WTC11 (cell line): ENCODE data around the gene IFT122. TPM values are rescaled to one million over a fixed set of nuclear protein-coding genes. Genes with fewer than 3 reads are reported as not detected.
"Not testable (repeated sequence)": the region's sequence is repeated elsewhere in the genome, so short reads cannot be mapped to it uniquely, and the experiment has no call there.

Source experiments
- ATAC-seq: fragments of 200-7000 bp; cut with Tn5 transposase; 2 replicates; pipeline ENCODE4 v1.10.0; 2021; ENCODE audit warnings: mild to moderate bottlenecking, moderate library complexity
- CTCF ChIA-PET: fragments of 300-600 bp; sonication (Branson Sonifier 250); formaldehyde crosslinking; loops from one replicate; lab custom pipeline; 2021; ENCODE audit warnings: antibody characterized with exemption; lab: Charles Lee
- POLR2A ChIA-PET: fragments of 350-600 bp; sonication (Branson Sonifier 250); formaldehyde crosslinking; loops from one replicate; lab custom pipeline; 2021; ENCODE audit warnings: antibody characterized with exemption; lab: Charles Lee
- DNase-seq: peaks from one replicate; pipeline ENCODE4 v3.0.0; 2021; ENCODE audit warnings: low spot score
- H3K27ac Mint-ChIP-seq: 2 replicates; pipeline ENCODE4 v1.8.0; 2021; ENCODE audit warnings: mixed read lengths
- H3K27me3 Mint-ChIP-seq: 2 replicates; pipeline ENCODE4 v1.8.0; 2021; ENCODE audit warnings: low read depth, mild to moderate bottlenecking, moderate library complexity, mixed read lengths
- H3K36me3 Mint-ChIP-seq: 2 replicates; pipeline ENCODE4 v1.8.0; 2021; ENCODE audit warnings: mixed read lengths
- H3K4me1 Mint-ChIP-seq: 2 replicates; pipeline ENCODE4 v1.8.0; 2022; ENCODE audit warnings: mixed read lengths
- H3K4me3 Mint-ChIP-seq: 2 replicates; pipeline ENCODE4 v1.8.0; 2021; ENCODE audit warnings: mild to moderate bottlenecking, moderate library complexity, mixed read lengths
- H3K9me3 Mint-ChIP-seq: 2 replicates; pipeline ENCODE4 v1.8.0; 2021; ENCODE audit warnings: mixed read lengths
- CBFB ChIP-seq: sonication (generic); formaldehyde crosslinking; IDR thresholded peaks from 2 replicates; pipeline ENCODE4 v1.8.1; 2022; ENCODE audit warnings: mild to moderate bottlenecking, low read depth, missing genetic modification reagents
- KAT7 ChIP-seq: sonication (generic); formaldehyde crosslinking; IDR thresholded peaks from 2 replicates; pipeline ENCODE4 v1.8.1; 2023; ENCODE audit warnings: missing genetic modification reagents, mild to moderate bottlenecking, borderline replicate concordance
- NFATC4 ChIP-seq: fragments of 250-450 bp; sonication (Bioruptor Pico); IDR thresholded peaks from 2 replicates; pipeline ENCODE4 v1.9.0; 2021; ENCODE audit warnings: mild to moderate bottlenecking
- NR3C1 ChIP-seq: sonication (generic); formaldehyde crosslinking; conservative IDR thresholded peaks from 2 replicates; pipeline ENCODE4 v1.8.1; 2023; ENCODE audit warnings: low read depth, mild to moderate bottlenecking, missing genetic modification reagents
- ZNF219 ChIP-seq: sonication (generic); formaldehyde crosslinking; IDR thresholded peaks from 2 replicates; pipeline ENCODE4 v1.8.0; 2023; ENCODE audit warnings: missing genetic modification reagents, mild to moderate bottlenecking, borderline replicate concordance
- ZNF232 ChIP-seq: sonication (generic); formaldehyde crosslinking; IDR thresholded peaks from 2 replicates; pipeline ENCODE4 v1.8.0; 2022; ENCODE audit warnings: mild to moderate bottlenecking, missing genetic modification reagents
- ZNF317 ChIP-seq: sonication (generic); formaldehyde crosslinking; IDR thresholded peaks from 2 replicates; pipeline ENCODE4 v1.8.1; 2023; ENCODE audit warnings: low read depth, mild to moderate bottlenecking, moderate library complexity, missing genetic modification reagents, borderline replicate concordance
- ZNF416 ChIP-seq: fragments of 250-450 bp; sonication (Bioruptor Pico); IDR thresholded peaks from 2 replicates; pipeline ENCODE4 v1.9.0; 2021; ENCODE audit warnings: mild to moderate bottlenecking, inconsistent platforms
- total RNA-seq: library from RNA; stranded (reverse); gene quantifications from 3 replicates; pipeline ENCODE4 v1.2.3, GENCODE V29; 2021
- TF ChIP-seq, protein P1 (sequence below): fragments of 200-600 bp; IDR thresholded peaks from 2 replicates; pipeline ENCODE4 v1.8.0; 2022; ENCODE audit warnings: antibody characterized with exemption
- TF ChIP-seq, protein P2 (sequence below): sonication (generic); formaldehyde crosslinking; IDR thresholded peaks from 2 replicates; pipeline ENCODE4 v1.8.1; 2023; ENCODE audit warnings: mild to moderate bottlenecking, missing genetic modification reagents, moderate library complexity
- TF ChIP-seq, protein P3 (sequence below): sonication (generic); formaldehyde crosslinking; IDR thresholded peaks from 2 replicates; pipeline ENCODE4 v1.8.0; 2022; ENCODE audit warnings: mild to moderate bottlenecking, missing genetic modification reagents
- TF ChIP-seq, protein P4 (sequence below): sonication (generic); formaldehyde crosslinking; IDR thresholded peaks from 2 replicates; pipeline ENCODE4 v1.8.1; 2022; ENCODE audit warnings: missing genetic modification reagents, borderline replicate concordance
- TF ChIP-seq, protein P5 (sequence below): sonication (generic); formaldehyde crosslinking; IDR thresholded peaks from 2 replicates; pipeline ENCODE4 v1.8.0; 2022; ENCODE audit warnings: mild to moderate bottlenecking, missing genetic modification reagents
- TF ChIP-seq, protein P6 (sequence below): fragments of 250-450 bp; sonication (Bioruptor Pico); IDR thresholded peaks from 2 replicates; pipeline ENCODE4 v1.9.0; 2021; ENCODE audit warnings: mild to moderate bottlenecking, borderline replicate concordance

The IFT122 gene
- total RNA-seq, 1 experiment from 2014 or later: 22.8 TPM

DNA sequence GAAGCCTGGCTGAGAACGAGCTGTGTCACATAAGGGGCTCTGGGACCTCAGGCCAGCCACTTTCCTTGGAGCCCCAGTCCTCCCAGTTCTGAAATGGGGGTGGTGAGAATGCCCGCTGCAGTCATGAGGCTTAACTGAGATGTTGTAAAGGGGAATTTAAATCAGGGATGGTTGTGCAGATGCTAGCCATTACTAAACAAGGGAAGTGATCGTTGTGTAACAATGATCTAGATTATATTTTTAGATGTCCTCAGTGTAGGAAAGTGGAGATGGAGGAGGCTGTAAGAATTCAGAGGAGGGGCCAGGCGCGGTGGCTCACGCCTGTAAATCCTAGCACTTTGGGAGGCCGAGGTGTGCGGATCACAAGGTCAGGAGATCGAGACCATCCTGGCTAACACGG, 49.2 kb downstream of the IFT122 start:
- H3K9me3 Mint-ChIP-seq, H3K36me3 Mint-ChIP-seq, ATAC-seq, DNase-seq, H3K27me3 Mint-ChIP-seq, H3K4me3 Mint-ChIP-seq: not testable (repeated sequence)
- Mint-ChIP-seq H3K4me1 (peaks cover 35% of the 10 kb centered on the region), H3K27ac (peak overlapping the region; percentile 14; the same call in 1 of the 2 replicates)
- ChIA-PET CTCF (interaction anchor here (0.7 to 2.3 kb wide), 18 partner anchors 14 to 453 kb away, joined by 3 to 84 read pairs (median 8); partner anchors contain the start of genes IFT122 and MBD4), POLR2A (interaction anchor here (0.7 kb wide), 1 partner anchor 25 kb away, joined by 3 read pairs; no protein-coding TSS in a partner anchor)

DNA sequence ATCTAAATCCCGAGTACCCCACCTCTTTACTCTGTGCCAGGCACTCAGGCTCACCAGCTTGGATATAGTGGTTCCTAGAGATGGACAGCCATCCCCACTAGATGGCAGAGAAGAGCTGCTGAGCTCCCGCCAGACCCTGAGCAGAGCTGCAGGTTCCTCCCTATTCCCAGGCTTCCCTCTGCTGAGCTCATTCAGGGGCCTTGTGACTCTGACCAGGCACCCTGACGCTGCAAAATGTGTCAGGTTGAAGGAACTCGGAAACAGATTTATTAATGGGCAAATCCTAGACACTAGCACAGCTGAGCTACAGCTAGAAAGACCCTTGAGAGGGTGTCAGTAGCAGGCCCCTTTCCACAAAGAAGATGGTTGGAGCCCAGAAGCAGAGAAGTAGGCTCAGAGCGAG, 50.2 kb downstream of the IFT122 start:
- H3K9me3 Mint-ChIP-seq: no peaks in the 10 kb centered on the region
- no peak for TF ChIP-seq NR3C1 (CRISPR knock-in tag)
- TF ChIP-seq, protein P1, sequence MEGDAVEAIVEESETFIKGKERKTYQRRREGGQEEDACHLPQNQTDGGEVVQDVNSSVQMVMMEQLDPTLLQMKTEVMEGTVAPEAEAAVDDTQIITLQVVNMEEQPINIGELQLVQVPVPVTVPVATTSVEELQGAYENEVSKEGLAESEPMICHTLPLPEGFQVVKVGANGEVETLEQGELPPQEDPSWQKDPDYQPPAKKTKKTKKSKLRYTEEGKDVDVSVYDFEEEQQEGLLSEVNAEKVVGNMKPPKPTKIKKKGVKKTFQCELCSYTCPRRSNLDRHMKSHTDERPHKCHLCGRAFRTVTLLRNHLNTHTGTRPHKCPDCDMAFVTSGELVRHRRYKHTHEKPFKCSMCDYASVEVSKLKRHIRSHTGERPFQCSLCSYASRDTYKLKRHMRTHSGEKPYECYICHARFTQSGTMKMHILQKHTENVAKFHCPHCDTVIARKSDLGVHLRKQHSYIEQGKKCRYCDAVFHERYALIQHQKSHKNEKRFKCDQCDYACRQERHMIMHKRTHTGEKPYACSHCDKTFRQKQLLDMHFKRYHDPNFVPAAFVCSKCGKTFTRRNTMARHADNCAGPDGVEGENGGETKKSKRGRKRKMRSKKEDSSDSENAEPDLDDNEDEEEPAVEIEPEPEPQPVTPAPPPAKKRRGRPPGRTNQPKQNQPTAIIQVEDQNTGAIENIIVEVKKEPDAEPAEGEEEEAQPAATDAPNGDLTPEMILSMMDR: peak; percentile 69
- TF ChIP-seq, protein P2, sequence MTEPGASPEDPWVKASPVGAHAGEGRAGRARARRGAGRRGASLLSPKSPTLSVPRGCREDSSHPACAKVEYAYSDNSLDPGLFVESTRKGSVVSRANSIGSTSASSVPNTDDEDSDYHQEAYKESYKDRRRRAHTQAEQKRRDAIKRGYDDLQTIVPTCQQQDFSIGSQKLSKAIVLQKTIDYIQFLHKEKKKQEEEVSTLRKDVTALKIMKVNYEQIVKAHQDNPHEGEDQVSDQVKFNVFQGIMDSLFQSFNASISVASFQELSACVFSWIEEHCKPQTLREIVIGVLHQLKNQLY (CRISPR knock-in tag): no peak
- no peak for TF ChIP-seq KAT7 (CRISPR knock-in tag)
- DNase-seq (peak; percentile 76), ATAC-seq (peak; percentile 91)
- H3K4me3 Mint-ChIP-seq: no peak overlapping the region
- H3K27me3 Mint-ChIP-seq: no peaks in the 10 kb centered on the region; the same call in none of the 2 replicates
- CTCF ChIA-PET: interaction anchor here (0.6 to 2.3 kb wide), 70 partner anchors 9 to 512 kb away, joined by 3 to 84 read pairs (median 6); partner anchors contain the start of genes EFCAB12, H1-8, IFT122 and MBD4
- POLR2A ChIA-PET: interaction anchor here (1.1 kb wide), 1 partner anchor 136 kb away, joined by 3 read pairs; no protein-coding TSS in a partner anchor
- peaks cover 9% of the 10 kb centered on the region for H3K36me3 Mint-ChIP-seq
- peaks cover 42% of the 10 kb centered on the region for H3K4me1 Mint-ChIP-seq
- H3K27ac Mint-ChIP-seq: peak overlapping the region; percentile 28; the same call in 1 of the 2 replicates

DNA sequence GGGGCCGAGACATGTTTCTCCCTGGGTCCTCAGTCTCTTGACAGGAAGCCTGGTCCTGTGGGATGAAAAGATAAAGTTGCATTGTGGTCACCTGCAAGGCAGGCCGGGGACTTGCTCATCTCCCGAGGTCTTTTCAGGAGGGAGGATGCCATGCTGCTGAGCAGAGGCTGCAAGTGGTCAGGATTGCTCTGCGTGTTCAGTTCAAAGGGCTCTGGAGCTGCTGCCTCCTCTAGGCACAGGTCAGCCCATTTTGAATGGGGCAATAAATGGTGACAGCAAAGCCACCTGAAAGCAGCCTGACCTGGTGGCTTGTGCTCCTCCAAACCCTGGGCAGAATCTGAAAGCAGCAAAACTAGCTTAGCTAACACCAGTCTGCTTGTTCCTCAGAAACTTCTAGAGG, 51.1 kb downstream of the IFT122 start:
- peaks cover 39% of the 10 kb centered on the region for H3K4me1 Mint-ChIP-seq
- H3K27ac Mint-ChIP-seq: peak overlapping the region; percentile 28
- ATAC-seq, H3K27me3 Mint-ChIP-seq, POLR2A ChIA-PET, H3K9me3 Mint-ChIP-seq, DNase-seq, H3K4me3 Mint-ChIP-seq: not testable (repeated sequence)
- CTCF ChIA-PET: interaction anchor here (0.9 to 2.3 kb wide), 15 partner anchors 19 to 511 kb away, joined by 3 to 84 read pairs (median 12); partner anchors contain the start of gene RHO
- peaks cover 14% of the 10 kb centered on the region for H3K36me3 Mint-ChIP-seq

DNA sequence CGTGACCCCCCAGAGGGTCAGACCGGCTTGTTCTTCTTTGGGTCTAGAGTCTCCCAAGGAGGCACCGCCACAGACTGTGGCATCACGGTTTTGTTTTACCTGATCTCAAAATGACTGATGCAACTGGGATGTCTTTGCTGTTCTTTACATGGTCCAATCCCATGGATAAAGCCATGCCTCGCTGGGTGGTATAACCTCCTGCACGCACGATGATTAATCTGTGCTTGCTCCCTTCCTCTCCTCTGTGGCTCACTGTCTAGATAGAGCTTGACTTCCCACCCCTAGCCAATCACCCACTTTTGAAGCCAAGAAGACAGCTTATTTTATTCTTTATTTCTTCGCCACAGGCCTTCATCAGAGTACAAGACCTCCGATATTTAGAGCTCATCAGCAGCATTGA, 51.8 kb downstream of the IFT122 start:
- ChIA-PET CTCF (interaction anchor here (0.6 to 1.5 kb wide), 4 partner anchors 52 to 135 kb away, joined by 3 to 5 read pairs (median 4); partner anchors contain the start of genes IFT122 and MBD4), POLR2A (interaction anchor here (1.5 kb wide), 1 partner anchor 70 kb away, joined by 3 read pairs; no protein-coding TSS in a partner anchor)
- ATAC-seq (no peak), DNase-seq (no peak)
- TF ChIP-seq NFATC4 (CRISPR knock-in tag) (no peak), CBFB (CRISPR knock-in tag) (no peak), KAT7 (CRISPR knock-in tag) (no peak), ZNF232 (no peak), ZNF219 (CRISPR knock-in tag) (no peak), ZNF317 (no peak), ZNF416 (CRISPR knock-in tag) (no peak)
- TF ChIP-seq, protein P3, sequence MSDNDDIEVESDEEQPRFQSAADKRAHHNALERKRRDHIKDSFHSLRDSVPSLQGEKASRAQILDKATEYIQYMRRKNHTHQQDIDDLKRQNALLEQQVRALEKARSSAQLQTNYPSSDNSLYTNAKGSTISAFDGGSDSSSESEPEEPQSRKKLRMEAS: no peak
- TF ChIP-seq, protein P4, sequence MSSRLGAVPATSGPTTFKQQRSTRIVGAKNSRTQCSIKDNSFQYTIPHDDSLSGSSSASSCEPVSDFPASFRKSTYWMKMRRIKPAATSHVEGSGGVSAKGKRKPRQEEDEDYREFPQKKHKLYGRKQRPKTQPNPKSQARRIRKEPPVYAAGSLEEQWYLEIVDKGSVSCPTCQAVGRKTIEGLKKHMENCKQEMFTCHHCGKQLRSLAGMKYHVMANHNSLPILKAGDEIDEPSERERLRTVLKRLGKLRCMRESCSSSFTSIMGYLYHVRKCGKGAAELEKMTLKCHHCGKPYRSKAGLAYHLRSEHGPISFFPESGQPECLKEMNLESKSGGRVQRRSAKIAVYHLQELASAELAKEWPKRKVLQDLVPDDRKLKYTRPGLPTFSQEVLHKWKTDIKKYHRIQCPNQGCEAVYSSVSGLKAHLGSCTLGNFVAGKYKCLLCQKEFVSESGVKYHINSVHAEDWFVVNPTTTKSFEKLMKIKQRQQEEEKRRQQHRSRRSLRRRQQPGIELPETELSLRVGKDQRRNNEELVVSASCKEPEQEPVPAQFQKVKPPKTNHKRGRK (CRISPR knock-in tag): no peak
- TF ChIP-seq, protein P5, sequence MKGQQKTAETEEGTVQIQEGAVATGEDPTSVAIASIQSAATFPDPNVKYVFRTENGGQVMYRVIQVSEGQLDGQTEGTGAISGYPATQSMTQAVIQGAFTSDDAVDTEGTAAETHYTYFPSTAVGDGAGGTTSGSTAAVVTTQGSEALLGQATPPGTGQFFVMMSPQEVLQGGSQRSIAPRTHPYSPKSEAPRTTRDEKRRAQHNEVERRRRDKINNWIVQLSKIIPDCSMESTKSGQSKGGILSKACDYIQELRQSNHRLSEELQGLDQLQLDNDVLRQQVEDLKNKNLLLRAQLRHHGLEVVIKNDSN: no peak
- TF ChIP-seq, protein P6, sequence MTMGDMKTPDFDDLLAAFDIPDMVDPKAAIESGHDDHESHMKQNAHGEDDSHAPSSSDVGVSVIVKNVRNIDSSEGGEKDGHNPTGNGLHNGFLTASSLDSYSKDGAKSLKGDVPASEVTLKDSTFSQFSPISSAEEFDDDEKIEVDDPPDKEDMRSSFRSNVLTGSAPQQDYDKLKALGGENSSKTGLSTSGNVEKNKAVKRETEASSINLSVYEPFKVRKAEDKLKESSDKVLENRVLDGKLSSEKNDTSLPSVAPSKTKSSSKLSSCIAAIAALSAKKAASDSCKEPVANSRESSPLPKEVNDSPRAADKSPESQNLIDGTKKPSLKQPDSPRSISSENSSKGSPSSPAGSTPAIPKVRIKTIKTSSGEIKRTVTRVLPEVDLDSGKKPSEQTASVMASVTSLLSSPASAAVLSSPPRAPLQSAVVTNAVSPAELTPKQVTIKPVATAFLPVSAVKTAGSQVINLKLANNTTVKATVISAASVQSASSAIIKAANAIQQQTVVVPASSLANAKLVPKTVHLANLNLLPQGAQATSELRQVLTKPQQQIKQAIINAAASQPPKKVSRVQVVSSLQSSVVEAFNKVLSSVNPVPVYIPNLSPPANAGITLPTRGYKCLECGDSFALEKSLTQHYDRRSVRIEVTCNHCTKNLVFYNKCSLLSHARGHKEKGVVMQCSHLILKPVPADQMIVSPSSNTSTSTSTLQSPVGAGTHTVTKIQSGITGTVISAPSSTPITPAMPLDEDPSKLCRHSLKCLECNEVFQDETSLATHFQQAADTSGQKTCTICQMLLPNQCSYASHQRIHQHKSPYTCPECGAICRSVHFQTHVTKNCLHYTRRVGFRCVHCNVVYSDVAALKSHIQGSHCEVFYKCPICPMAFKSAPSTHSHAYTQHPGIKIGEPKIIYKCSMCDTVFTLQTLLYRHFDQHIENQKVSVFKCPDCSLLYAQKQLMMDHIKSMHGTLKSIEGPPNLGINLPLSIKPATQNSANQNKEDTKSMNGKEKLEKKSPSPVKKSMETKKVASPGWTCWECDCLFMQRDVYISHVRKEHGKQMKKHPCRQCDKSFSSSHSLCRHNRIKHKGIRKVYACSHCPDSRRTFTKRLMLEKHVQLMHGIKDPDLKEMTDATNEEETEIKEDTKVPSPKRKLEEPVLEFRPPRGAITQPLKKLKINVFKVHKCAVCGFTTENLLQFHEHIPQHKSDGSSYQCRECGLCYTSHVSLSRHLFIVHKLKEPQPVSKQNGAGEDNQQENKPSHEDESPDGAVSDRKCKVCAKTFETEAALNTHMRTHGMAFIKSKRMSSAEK (CRISPR knock-in tag): no peak
- no peaks in the 10 kb centered on the region; the same call in none of the 2 replicates for H3K27me3 Mint-ChIP-seq
- peaks cover 19% of the 10 kb centered on the region for H3K36me3 Mint-ChIP-seq
- no peak overlapping the region for H3K4me3 Mint-ChIP-seq
- H3K27ac Mint-ChIP-seq: 0 out of 2 replicates have a peak overlapping the region, but pooled peaks have one; percentile 46
- no peaks in the 10 kb centered on the region for H3K9me3 Mint-ChIP-seq
- peaks cover 35% of the 10 kb centered on the region for H3K4me1 Mint-ChIP-seq
